HepG2 (cell line): ENCODE measurements around the gene FSD2. TPM values are rescaled to one million over a fixed set of nuclear protein-coding genes. Genes with fewer than 3 reads are reported as not detected.

Experiments used
- GMEB1 ChIP-seq: sonication (generic); formaldehyde crosslinking; IDR thresholded peaks from 2 replicates; pipeline ENCODE4 v1.5.1; 2020; ENCODE audit warnings: missing genetic modification reagents, mild to moderate bottlenecking, borderline replicate concordance
- KDM6A ChIP-seq: IDR thresholded peaks from 2 replicates; pipeline ENCODE4 v1.6.1; 2016; ENCODE audit warnings: low read depth
- LBX2 ChIP-seq: sonication (generic); formaldehyde crosslinking; IDR thresholded peaks from 2 replicates; pipeline ENCODE4 v1.5.0; 2020; ENCODE audit warnings: missing genetic modification reagents, mild to moderate bottlenecking, borderline replicate concordance
- ZNF33B ChIP-seq: sonication (generic); formaldehyde crosslinking; IDR thresholded peaks from 2 replicates; pipeline ENCODE4 v1.5.1; 2020; ENCODE audit warnings: mild to moderate bottlenecking, missing genetic modification reagents
- ZNF687 ChIP-seq: sonication (generic); formaldehyde crosslinking; IDR thresholded peaks from 2 replicates; pipeline ENCODE4 v1.5.1; 2020; ENCODE audit warnings: mild to moderate bottlenecking, missing genetic modification reagents, moderate library complexity
- ZNF782 ChIP-seq: sonication (generic); formaldehyde crosslinking; IDR thresholded peaks from 2 replicates; pipeline ENCODE4 v1.4.0; 2020; ENCODE audit warnings: missing genetic modification reagents, mild to moderate bottlenecking, borderline replicate concordance
- polyA plus RNA-seq, 8 experiments: library from polyadenylated mRNA; depleted of rRNA in 3 of 8; stranded (reverse) in 7 of 8; unstranded in 1 of 8; fragments of >200 nt; fragmentation: Illumina TruSeq in 4 of 8; extraction: Trizol in 4 of 8; gene quantifications; 2 replicates each; pipeline versions ENCODE4 v1.2.1 to v1.2.3, GENCODE V29; 2011 to 2016; ENCODE audit warnings: low read depth in 4 of 8, missing spikeins in 1 of 8, mixed read lengths in 1 of 8; ENCODE audit not compliant: insufficient read depth in 1 of 8
- total RNA-seq, 5 experiments: library from RNA; depleted of rRNA; stranded (reverse); fragments of >200 nt; fragmentation: Illumina TruSeq; extraction: Trizol; gene quantifications; 2 replicates each; pipeline ENCODE4 v1.2.3, GENCODE V29; 2016; ENCODE audit warnings: low read depth in 1 of 5

FSD2 gene
- total and polyA plus RNA-seq, 2 of the 13 experiments (the other 11 are each of a cell fraction or from before 2014, with no cell fraction given): not detected

GRCh38 chr15:82833362-82833682 lies 27.5 kb upstream of the FSD2 start (continued):
- no peak for TF ChIP-seq GMEB1 (CRISPR knock-in tag)
- TF ChIP-seq LBX2 (CRISPR knock-in tag): no peak
- TF ChIP-seq ZNF33B (CRISPR knock-in tag): no peak
- TF ChIP-seq KDM6A (CRISPR knock-in tag): no peak
- TF ChIP-seq ZNF782 (CRISPR knock-in tag): no peak
- no peak for TF ChIP-seq ZNF687 (CRISPR knock-in tag)
